Ishikawa (cell line): ENCODE data around the gene MRPS2.

Experiments
- CREB1 ChIP-seq: IDR thresholded peaks from 2 replicates; pipeline ENCODE4 v1.6.1; 2012; ENCODE audit warnings: low read depth
- EP300 ChIP-seq: IDR thresholded peaks from 2 replicates; pipeline ENCODE4 v1.6.1; 2012; ENCODE audit warnings: borderline replicate concordance
- FOXM1 ChIP-seq: IDR thresholded peaks from 2 replicates; pipeline ENCODE4 v1.6.1; 2012; ENCODE audit warnings: low read depth, borderline replicate concordance
- TAF1 ChIP-seq: IDR thresholded peaks from 2 replicates; pipeline ENCODE4 v1.6.1; 2012; ENCODE audit warnings: low read depth, mild to moderate bottlenecking
- YY1 ChIP-seq: IDR thresholded peaks from 2 replicates; pipeline ENCODE4 v1.6.1; 2012; ENCODE audit warnings: low read depth
- TF ChIP-seq, protein P1 (sequence below): IDR thresholded peaks from 2 replicates; pipeline ENCODE4 v1.6.1; 2012
- TF ChIP-seq, protein P2 (sequence below): IDR thresholded peaks from 2 replicates; pipeline ENCODE4 v1.6.1; 2012
- TF ChIP-seq, protein P3 (sequence below): IDR thresholded peaks from 2 replicates; pipeline ENCODE4 v1.6.1; 2012; ENCODE audit warnings: low read depth, mild to moderate bottlenecking

DNA sequence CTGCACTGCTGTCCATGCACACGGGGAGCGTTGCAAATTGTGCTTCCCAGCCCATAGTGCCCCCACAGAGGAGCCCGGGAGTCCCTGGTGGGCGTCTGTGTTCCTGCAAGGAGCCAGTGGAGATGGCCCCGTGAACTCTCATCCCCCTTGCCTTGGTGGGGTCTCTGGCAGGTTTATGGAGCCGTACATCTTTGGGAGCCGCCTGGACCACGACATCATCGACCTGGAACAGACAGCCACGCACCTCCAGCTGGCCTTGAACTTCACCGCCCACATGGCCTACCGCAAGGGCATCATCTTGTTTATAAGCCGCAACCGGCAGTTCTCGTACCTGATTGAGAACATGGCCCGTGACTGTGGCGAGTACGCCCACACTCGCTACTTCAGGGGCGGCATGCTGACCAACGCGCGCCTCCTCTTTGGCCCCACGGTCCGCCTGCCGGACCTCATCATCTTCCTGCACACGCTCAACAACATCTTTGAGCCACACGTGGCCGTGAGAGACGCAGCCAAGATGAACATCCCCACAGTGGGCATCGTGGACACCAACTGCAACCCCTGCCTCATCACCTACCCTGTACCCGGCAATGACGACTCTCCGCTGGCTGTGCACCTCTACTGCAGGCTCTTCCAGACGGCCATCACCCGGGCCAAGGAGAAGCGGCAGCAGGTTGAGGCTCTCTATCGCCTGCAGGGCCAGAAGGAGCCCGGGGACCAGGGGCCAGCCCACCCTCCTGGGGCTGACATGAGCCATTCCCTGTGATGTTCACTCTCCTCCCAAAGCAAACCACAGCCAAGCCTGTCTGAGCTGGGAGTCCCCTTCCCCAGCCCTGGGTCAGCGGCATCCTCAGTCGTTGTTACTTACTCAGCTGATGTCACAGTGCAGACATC lies 3.1 kb downstream of the MRPS2 start:
- TF ChIP-seq TAF1 = no peak
- TF ChIP-seq, protein P1, sequence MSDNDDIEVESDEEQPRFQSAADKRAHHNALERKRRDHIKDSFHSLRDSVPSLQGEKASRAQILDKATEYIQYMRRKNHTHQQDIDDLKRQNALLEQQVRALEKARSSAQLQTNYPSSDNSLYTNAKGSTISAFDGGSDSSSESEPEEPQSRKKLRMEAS = no peak
- no peak for TF ChIP-seq FOXM1
- TF ChIP-seq, protein P2, sequence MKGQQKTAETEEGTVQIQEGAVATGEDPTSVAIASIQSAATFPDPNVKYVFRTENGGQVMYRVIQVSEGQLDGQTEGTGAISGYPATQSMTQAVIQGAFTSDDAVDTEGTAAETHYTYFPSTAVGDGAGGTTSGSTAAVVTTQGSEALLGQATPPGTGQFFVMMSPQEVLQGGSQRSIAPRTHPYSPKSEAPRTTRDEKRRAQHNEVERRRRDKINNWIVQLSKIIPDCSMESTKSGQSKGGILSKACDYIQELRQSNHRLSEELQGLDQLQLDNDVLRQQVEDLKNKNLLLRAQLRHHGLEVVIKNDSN = no peak
- TF ChIP-seq, protein P3, sequence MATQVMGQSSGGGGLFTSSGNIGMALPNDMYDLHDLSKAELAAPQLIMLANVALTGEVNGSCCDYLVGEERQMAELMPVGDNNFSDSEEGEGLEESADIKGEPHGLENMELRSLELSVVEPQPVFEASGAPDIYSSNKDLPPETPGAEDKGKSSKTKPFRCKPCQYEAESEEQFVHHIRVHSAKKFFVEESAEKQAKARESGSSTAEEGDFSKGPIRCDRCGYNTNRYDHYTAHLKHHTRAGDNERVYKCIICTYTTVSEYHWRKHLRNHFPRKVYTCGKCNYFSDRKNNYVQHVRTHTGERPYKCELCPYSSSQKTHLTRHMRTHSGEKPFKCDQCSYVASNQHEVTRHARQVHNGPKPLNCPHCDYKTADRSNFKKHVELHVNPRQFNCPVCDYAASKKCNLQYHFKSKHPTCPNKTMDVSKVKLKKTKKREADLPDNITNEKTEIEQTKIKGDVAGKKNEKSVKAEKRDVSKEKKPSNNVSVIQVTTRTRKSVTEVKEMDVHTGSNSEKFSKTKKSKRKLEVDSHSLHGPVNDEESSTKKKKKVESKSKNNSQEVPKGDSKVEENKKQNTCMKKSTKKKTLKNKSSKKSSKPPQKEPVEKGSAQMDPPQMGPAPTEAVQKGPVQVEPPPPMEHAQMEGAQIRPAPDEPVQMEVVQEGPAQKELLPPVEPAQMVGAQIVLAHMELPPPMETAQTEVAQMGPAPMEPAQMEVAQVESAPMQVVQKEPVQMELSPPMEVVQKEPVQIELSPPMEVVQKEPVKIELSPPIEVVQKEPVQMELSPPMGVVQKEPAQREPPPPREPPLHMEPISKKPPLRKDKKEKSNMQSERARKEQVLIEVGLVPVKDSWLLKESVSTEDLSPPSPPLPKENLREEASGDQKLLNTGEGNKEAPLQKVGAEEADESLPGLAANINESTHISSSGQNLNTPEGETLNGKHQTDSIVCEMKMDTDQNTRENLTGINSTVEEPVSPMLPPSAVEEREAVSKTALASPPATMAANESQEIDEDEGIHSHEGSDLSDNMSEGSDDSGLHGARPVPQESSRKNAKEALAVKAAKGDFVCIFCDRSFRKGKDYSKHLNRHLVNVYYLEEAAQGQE = no peak
- no peak for TF ChIP-seq EP300
- TF ChIP-seq CREB1 = no peak
- TF ChIP-seq YY1 = no peak
